Endothelial cell (in vitro differentiated cells): Measurements from ENCODE around the gene SSTR4. TPM values are rescaled to one million over a fixed set of nuclear protein-coding genes. Genes with fewer than 3 reads are reported as not detected.

Experiments used
- DNase-seq: peaks from one replicate; pipeline ENCODE4 v3.0.0; 2021; ENCODE audit warnings: low spot score
- H3K27ac Mint-ChIP-seq: one replicate; pipeline ENCODE4 v1.8.0; 2021; ENCODE audit warnings: mixed read lengths, inconsistent platforms; ENCODE audit not compliant: unreplicated experiment
- H3K27me3 Mint-ChIP-seq: one replicate; pipeline ENCODE4 v1.8.0; 2021; ENCODE audit warnings: mild to moderate bottlenecking, moderate library complexity, mixed read lengths, inconsistent platforms; ENCODE audit not compliant: unreplicated experiment
- H3K36me3 Mint-ChIP-seq: one replicate; pipeline ENCODE4 v1.8.0; 2021; ENCODE audit warnings: mild to moderate bottlenecking, low read depth, mixed read lengths, inconsistent platforms; ENCODE audit not compliant: unreplicated experiment
- H3K4me1 Mint-ChIP-seq: one replicate; pipeline ENCODE4 v1.8.0; 2021; ENCODE audit warnings: mild to moderate bottlenecking, mixed read lengths, inconsistent platforms; ENCODE audit not compliant: unreplicated experiment
- H3K4me3 Mint-ChIP-seq: one replicate; pipeline ENCODE4 v1.8.0; 2021; ENCODE audit warnings: mild to moderate bottlenecking, mixed read lengths, inconsistent platforms; ENCODE audit not compliant: unreplicated experiment
- H3K9me3 Mint-ChIP-seq: one replicate; pipeline ENCODE4 v1.8.0; 2021; ENCODE audit warnings: mixed read lengths, inconsistent platforms; ENCODE audit not compliant: unreplicated experiment
- CTCF ChIP-seq: fragments of 200-600 bp; sonication (generic); IDR thresholded peaks from one replicate; pipeline ENCODE4 v1.5.0; 2021; ENCODE audit warnings: antibody characterized with exemption; ENCODE audit not compliant: unreplicated experiment
- total RNA-seq: library from RNA; stranded (reverse); fragmentation: NEBNext Ultra II Directional; extraction: Animal tissue kit (Norgen Biotek cat#: 25700); gene quantifications from one replicate; pipeline ENCODE4 v1.2.1, GENCODE V29; 2021; ENCODE audit not compliant: unreplicated experiment

SSTR4 gene
- total RNA-seq, 1 donor from 2014 or later = not detected

DNA sequence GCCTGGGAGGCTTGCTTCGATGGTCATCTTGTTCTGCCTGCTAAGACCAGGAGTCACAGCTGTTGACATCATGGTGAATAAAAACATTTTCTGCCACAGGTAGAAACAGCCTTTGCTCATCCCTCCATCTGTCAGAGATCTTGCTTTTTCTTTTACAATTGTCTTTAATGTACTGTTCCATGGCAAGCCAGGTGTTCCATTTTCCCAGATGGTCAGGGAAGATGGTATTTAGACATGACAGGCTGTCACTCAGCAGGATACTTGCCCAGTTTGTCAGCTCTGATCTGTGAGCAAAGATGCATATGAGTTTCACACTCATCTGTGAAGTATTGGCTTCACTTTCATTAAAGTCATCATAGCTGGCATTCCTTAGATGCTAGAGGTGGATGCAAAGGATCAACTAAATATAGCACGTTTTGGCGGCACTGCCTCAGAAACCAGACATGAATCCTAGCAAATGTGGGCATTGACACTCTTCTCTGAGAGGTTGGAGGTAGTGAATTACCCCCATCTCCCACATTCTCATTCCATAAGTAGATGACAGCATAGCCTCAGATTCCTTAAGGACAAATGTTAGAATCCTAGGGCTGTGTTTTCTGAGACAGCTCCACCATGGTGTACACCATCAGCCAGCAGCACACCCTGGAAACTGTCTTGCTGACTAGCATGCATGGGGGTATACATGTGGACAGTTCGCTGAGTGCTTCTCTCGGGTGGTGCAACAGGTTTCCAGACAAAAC is 4.2 kb downstream of the SSTR4 start:
- Mint-ChIP-seq H3K4me1 (peaks cover 13% of the 10 kb centered on the region), H3K4me3 (no peak overlapping the region), H3K27me3 (peaks cover 22% of the 10 kb centered on the region), H3K27ac (peak overlapping the region; percentile 70), H3K9me3 (no peaks in the 10 kb centered on the region), H3K36me3 (no peaks in the 10 kb centered on the region)
- TF ChIP-seq CTCF = no peak
- DNase-seq = no peak

- no peak overlapping the region for H3K4me3 Mint-ChIP-seq
- H3K27ac Mint-ChIP-seq = no peak overlapping the region
- peaks cover 18% of the 10 kb centered on the region for H3K27me3 Mint-ChIP-seq
Observed at GRCh38 chr20:23039885-23040508, 4.9 kb downstream of the SSTR4 start.

GRCh38 chr20:23042270-23042669 is 7.2 kb downstream of the SSTR4 start:
- peaks cover 12% of the 10 kb centered on the region for H3K27me3 Mint-ChIP-seq
- TF ChIP-seq CTCF = no peak
- no peak for DNase-seq
- peaks cover 30% of the 10 kb centered on the region for H3K4me1 Mint-ChIP-seq
- H3K9me3 Mint-ChIP-seq = peaks cover 4% of the 10 kb centered on the region
- H3K36me3 Mint-ChIP-seq = peaks cover 5% of the 10 kb centered on the region
- no peak overlapping the region for H3K27ac Mint-ChIP-seq
- H3K4me3 Mint-ChIP-seq = no peak overlapping the region

More at GRCh38 chr20:23039885-23040508, 4.9 kb downstream of the SSTR4 start:
- Mint-ChIP-seq H3K4me1 (peaks cover 15% of the 10 kb centered on the region), H3K36me3 (no peaks in the 10 kb centered on the region), H3K9me3 (no peaks in the 10 kb centered on the region)
- DNase-seq = no peak
- no peak for TF ChIP-seq CTCF

- TF ChIP-seq CTCF = no peak
- peaks cover 7% of the 10 kb centered on the region for H3K27me3 Mint-ChIP-seq
- H3K4me3 Mint-ChIP-seq = no peak overlapping the region
- peaks cover 36% of the 10 kb centered on the region for H3K4me1 Mint-ChIP-seq
- H3K27ac Mint-ChIP-seq = no peak overlapping the region
- peaks cover 4% of the 10 kb centered on the region for H3K9me3 Mint-ChIP-seq
- DNase-seq = no peak
- H3K36me3 Mint-ChIP-seq = peaks cover 7% of the 10 kb centered on the region
Observed at GRCh38 chr20:23043376-23043775, 8.3 kb downstream of the SSTR4 start.

DNA sequence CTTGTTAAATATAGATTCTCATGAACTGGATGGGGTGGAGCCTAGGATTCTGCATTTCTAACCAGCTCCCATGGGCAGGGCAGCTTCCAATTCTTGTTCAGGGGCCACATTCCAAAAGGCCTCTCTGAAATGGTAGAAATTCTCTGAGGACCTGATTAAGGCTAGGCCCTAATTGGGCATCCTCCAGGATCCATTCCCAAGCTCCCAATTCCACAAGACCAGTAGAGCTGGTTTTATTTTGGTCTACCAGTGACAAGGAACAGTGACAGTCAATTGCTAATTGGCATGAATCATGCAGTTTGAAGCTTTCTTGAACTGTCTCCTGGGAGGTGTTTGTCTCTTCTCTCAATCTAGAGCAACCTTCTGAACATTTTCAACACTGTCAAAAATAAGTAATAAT is 11.3 kb downstream of the SSTR4 start:
- no peak for DNase-seq
- peaks cover 7% of the 10 kb centered on the region for H3K36me3 Mint-ChIP-seq
- H3K9me3 Mint-ChIP-seq = peaks cover 4% of the 10 kb centered on the region
- H3K27ac Mint-ChIP-seq = no peak overlapping the region
- H3K27me3 Mint-ChIP-seq = peaks cover 12% of the 10 kb centered on the region
- peaks cover 42% of the 10 kb centered on the region for H3K4me1 Mint-ChIP-seq
- peak overlapping the region; percentile 96 for H3K4me3 Mint-ChIP-seq
- TF ChIP-seq CTCF = no peak
